ENCODE measurements around the gene PPP3CA.
A peak's percentile ranks its signal among the peaks of the same experiment; 100 is the strongest.

The PPP3CA gene

DNA sequence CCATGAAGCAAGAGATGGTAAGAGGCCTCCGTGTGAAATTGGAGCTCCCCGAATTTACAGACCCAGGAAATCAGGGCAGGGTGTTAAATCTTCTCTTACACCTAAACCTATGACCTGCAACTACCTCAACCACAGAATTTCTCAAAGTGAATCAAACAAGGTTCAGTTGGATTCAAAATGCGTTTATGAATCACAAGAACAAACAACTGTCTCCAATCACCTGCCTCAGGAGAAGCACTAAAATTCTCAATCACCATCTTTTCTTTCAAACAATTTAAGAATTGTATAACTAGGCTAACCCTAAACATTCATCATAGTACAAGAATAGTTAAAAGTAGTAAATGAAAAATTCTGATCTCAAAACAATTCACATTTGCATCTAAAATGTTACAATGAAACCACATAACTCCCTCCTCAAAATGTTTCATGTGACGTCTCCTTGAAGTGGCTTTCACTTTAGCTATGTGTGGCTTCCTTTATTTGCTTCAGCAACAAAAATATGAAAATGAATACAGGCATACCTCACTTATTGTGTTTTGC is 19.2 kb downstream of the PPP3CA start:
- Histone ChIP-seq H3K4me3 (ENCODE audit: low read length) (no peak overlapping the region), H3K27ac (ENCODE audit: low read depth, low read length) (no peak overlapping the region), H4K5ac (ENCODE audit: low read length) (no peak overlapping the region), H2BK5ac (ENCODE audit: low read length) (no peak overlapping the region), H3K79me1 (ENCODE audit: low read length) (peaks cover 9% of the 10 kb centered on the region), H3K36me3 (ENCODE audit: control insufficient read depth, insufficient read depth, low read length) (no peaks in the 10 kb centered on the region), H3K18ac (ENCODE audit: low read length) (no peak overlapping the region), H2AK5ac (ENCODE audit: low read length) (no peak overlapping the region), H3K79me2 (ENCODE audit: control insufficient read depth, insufficient read depth, low read length) (peaks cover 3% of the 10 kb centered on the region), H3K56ac (ENCODE audit: low read length) (no peak overlapping the region), H2BK15ac (replicated peaks; ENCODE audit: low read depth) (no peak overlapping the region), H4K8ac (ENCODE audit: low read depth, low read length) (no peak overlapping the region), H3K23ac (ENCODE audit: low read length) (no peak overlapping the region), H2BK120ac (ENCODE audit: low read depth, low read length) (no peak overlapping the region), H3K27me3 (ENCODE audit: insufficient read depth, low read length, poor library complexity) (no peaks in the 10 kb centered on the region), H3K4ac (ENCODE audit: low read depth, low read length) (no peak overlapping the region), H3K4me1 (ENCODE audit: control insufficient read depth, low read depth, low read length) (peaks cover 2% of the 10 kb centered on the region), H3K9ac (ENCODE audit: low read length) (no peak overlapping the region), H3K4me2 (ENCODE audit: low read length) (no peak overlapping the region)
- no CpG with 5 or more reads among the region's 4 CpGs for WGBS (ENCODE audit: extremely low coverage, insufficient coverage, low lambda C conversion rate)
- DNase-seq: peak; percentile 30

DNA sequence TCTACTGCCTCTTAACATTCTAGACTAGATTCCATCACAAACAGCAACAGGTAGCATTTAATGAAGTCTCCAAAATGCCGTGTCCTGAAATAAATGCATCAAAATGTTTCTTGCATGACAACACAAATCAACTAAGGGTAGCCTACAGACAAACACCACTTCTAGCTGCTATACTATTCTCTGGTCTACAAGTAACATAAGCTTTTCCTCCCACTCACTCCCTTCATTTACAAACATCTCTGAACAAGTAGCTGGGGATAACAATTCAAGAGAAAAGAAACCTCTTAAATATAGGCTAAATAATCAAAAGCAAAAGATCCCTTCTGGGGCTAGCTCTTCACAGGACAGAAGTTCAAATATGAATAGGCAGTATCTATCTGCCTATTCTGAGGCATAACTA is 20.8 kb downstream of the PPP3CA start:
- Histone ChIP-seq H3K79me1 (ENCODE audit: low read length) (peaks cover 3% of the 10 kb centered on the region), H3K4ac (ENCODE audit: low read depth, low read length) (no peak overlapping the region), H3K79me2 (ENCODE audit: control insufficient read depth, insufficient read depth, low read length) (peaks cover 2% of the 10 kb centered on the region), H2BK120ac (ENCODE audit: low read depth, low read length) (no peak overlapping the region), H3K18ac (ENCODE audit: low read length) (no peak overlapping the region), H2BK5ac (ENCODE audit: low read length) (no peak overlapping the region), H3K4me3 (ENCODE audit: low read length) (no peak overlapping the region), H3K56ac (ENCODE audit: low read length) (no peak overlapping the region), H3K27me3 (ENCODE audit: insufficient read depth, low read length, poor library complexity) (no peaks in the 10 kb centered on the region), H3K4me1 (ENCODE audit: control insufficient read depth, low read depth, low read length) (peaks cover 2% of the 10 kb centered on the region), H2AK5ac (ENCODE audit: low read length) (no peak overlapping the region), H4K5ac (ENCODE audit: low read length) (no peak overlapping the region), H4K8ac (ENCODE audit: low read depth, low read length) (no peak overlapping the region), H3K4me2 (ENCODE audit: low read length) (no peak overlapping the region), H3K27ac (ENCODE audit: low read depth, low read length) (no peak overlapping the region), H3K36me3 (ENCODE audit: control insufficient read depth, insufficient read depth, low read length) (no peaks in the 10 kb centered on the region), H3K23ac (ENCODE audit: low read length) (no peak overlapping the region), H2BK15ac (replicated peaks; ENCODE audit: low read depth) (no peak overlapping the region), H3K9ac (ENCODE audit: low read length) (no peak overlapping the region)
- DNase-seq: no peak
- no CpG with 5 or more reads among the region's 1 CpG for WGBS (ENCODE audit: extremely low coverage, insufficient coverage, low lambda C conversion rate)

DNA sequence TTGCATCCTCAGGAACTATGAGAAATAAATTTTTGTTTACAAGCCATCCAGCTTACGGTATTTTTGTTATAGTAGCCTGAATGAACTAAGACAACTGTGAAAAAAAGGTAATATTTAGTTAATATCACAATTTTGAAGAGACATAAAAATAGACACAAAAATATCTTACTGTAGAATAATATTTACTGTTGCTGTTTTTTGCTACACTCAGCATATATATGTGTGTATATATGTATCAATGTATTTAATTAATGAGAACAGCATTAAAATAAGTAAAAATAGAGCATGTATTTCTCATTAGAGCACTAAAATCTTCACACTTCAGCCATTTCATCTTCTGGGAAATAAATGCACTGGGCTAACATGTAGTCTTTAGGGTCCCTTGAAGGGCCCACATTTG is 24.6 kb downstream of the PPP3CA start:
- no peak overlapping the region for H2BK15ac ChIP-seq (replicated peaks; ENCODE audit: low read depth)

DNA sequence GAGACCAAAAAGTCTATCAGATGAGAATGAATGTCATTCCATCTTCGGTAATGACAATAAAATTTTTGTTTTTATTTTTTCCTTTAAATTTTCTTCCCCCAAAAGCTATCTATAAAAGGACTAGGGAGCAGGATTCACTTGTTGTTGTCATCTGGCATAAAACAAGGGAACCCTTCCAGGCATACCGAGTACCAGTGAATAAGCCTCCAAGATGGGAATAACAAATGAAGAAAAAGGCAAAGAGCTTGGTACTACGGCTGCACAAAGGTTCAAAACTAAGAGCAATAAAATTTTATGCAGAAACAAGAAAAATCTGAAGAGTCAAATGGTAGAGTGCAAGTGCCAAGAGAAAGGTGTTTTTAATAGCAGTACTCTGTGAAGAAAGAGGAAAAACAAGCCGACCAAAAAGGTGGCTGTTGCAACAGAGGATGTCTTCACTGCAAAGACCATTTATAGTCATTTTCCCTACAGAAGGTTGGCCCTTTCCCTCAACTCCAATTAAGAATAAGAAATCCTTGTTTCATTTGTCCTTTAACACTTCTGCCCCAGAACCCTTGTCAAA is 25.8 kb downstream of the PPP3CA start:
- Histone ChIP-seq H3K56ac (ENCODE audit: low read length) (no peak overlapping the region), H2AK5ac (ENCODE audit: low read length) (no peak overlapping the region)
- no peak for DNase-seq

More for the DNA sequence above, 24.6 kb downstream of the PPP3CA start:
- WGBS (ENCODE audit: extremely low coverage, insufficient coverage, low lambda C conversion rate): no CpG with 5 or more reads among the region's 1 CpG
- H3K4ac ChIP-seq (ENCODE audit: low read depth, low read length): no peak overlapping the region
- H3K27ac ChIP-seq (ENCODE audit: low read depth, low read length): no peak overlapping the region
- no peak overlapping the region for H4K8ac ChIP-seq (ENCODE audit: low read depth, low read length)
- no peak overlapping the region for H3K56ac ChIP-seq (ENCODE audit: low read length)
- H3K27me3 ChIP-seq (ENCODE audit: insufficient read depth, low read length, poor library complexity): no peaks in the 10 kb centered on the region
- peaks cover 1% of the 10 kb centered on the region for H3K79me1 ChIP-seq (ENCODE audit: low read length)
- H3K4me2 ChIP-seq (ENCODE audit: low read length): no peak overlapping the region
- H3K36me3 ChIP-seq (ENCODE audit: control insufficient read depth, insufficient read depth, low read length): no peaks in the 10 kb centered on the region
- no peak overlapping the region for H3K18ac ChIP-seq (ENCODE audit: low read length)
- no peak overlapping the region for H3K23ac ChIP-seq (ENCODE audit: low read length)
- no peaks in the 10 kb centered on the region for H3K4me1 ChIP-seq (ENCODE audit: control insufficient read depth, low read depth, low read length)
- H2BK5ac ChIP-seq (ENCODE audit: low read length): no peak overlapping the region
- DNase-seq: no peak
- no peak overlapping the region for H3K4me3 ChIP-seq (ENCODE audit: low read length)
- peaks cover 2% of the 10 kb centered on the region for H3K79me2 ChIP-seq (ENCODE audit: control insufficient read depth, insufficient read depth, low read length)
- no peak overlapping the region for H3K9ac ChIP-seq (ENCODE audit: low read length)
- H2AK5ac ChIP-seq (ENCODE audit: low read length): no peak overlapping the region
- no peak overlapping the region for H2BK120ac ChIP-seq (ENCODE audit: low read depth, low read length)
- H4K5ac ChIP-seq (ENCODE audit: low read length): no peak overlapping the region

GRCh38 chr4:101315786-101316185 is 31.5 kb downstream of the PPP3CA start:
- no peak overlapping the region for H3K27ac ChIP-seq (ENCODE audit: low read depth, low read length)
- WGBS (ENCODE audit: extremely low coverage, insufficient coverage, low lambda C conversion rate): no CpG with 5 or more reads among the region's 3 CpGs

More for the DNA sequence above, 25.8 kb downstream of the PPP3CA start:
- peaks cover 1% of the 10 kb centered on the region for H3K79me1 ChIP-seq (ENCODE audit: low read length)
- H3K27ac ChIP-seq (ENCODE audit: low read depth, low read length): no peak overlapping the region
- H2BK5ac ChIP-seq (ENCODE audit: low read length): no peak overlapping the region
- H3K79me2 ChIP-seq (ENCODE audit: control insufficient read depth, insufficient read depth, low read length): peaks cover 2% of the 10 kb centered on the region
- no peak overlapping the region for H2BK15ac ChIP-seq (replicated peaks; ENCODE audit: low read depth)
- H3K36me3 ChIP-seq (ENCODE audit: control insufficient read depth, insufficient read depth, low read length): no peaks in the 10 kb centered on the region
- H2BK120ac ChIP-seq (ENCODE audit: low read depth, low read length): no peak overlapping the region
- no peaks in the 10 kb centered on the region for H3K27me3 ChIP-seq (ENCODE audit: insufficient read depth, low read length, poor library complexity)
- H3K9ac ChIP-seq (ENCODE audit: low read length): no peak overlapping the region
- H4K8ac ChIP-seq (ENCODE audit: low read depth, low read length): no peak overlapping the region
- H3K4me1 ChIP-seq (ENCODE audit: control insufficient read depth, low read depth, low read length): no peaks in the 10 kb centered on the region
- H3K23ac ChIP-seq (ENCODE audit: low read length): no peak overlapping the region
- H3K4ac ChIP-seq (ENCODE audit: low read depth, low read length): no peak overlapping the region
- no peak overlapping the region for H3K18ac ChIP-seq (ENCODE audit: low read length)
- H4K5ac ChIP-seq (ENCODE audit: low read length): no peak overlapping the region
- WGBS (ENCODE audit: extremely low coverage, insufficient coverage, low lambda C conversion rate): no CpG with 5 or more reads among the region's 4 CpGs
- no peak overlapping the region for H3K4me2 ChIP-seq (ENCODE audit: low read length)
- no peak overlapping the region for H3K4me3 ChIP-seq (ENCODE audit: low read length)

GRCh38 chr4:101315041-101315440 is 32.3 kb downstream of the PPP3CA start:
- no peaks in the 10 kb centered on the region for H3K27me3 ChIP-seq (ENCODE audit: insufficient read depth, low read length, poor library complexity)
- H3K23ac ChIP-seq (ENCODE audit: low read length): no peak overlapping the region
- H2BK120ac ChIP-seq (ENCODE audit: low read depth, low read length): no peak overlapping the region
- no peaks in the 10 kb centered on the region for H3K36me3 ChIP-seq (ENCODE audit: control insufficient read depth, insufficient read depth, low read length)
- no peak for DNase-seq
- H3K4me3 ChIP-seq (ENCODE audit: low read length): no peak overlapping the region
- no peaks in the 10 kb centered on the region for H3K4me1 ChIP-seq (ENCODE audit: control insufficient read depth, low read depth, low read length)
- no peak overlapping the region for H2BK5ac ChIP-seq (ENCODE audit: low read length)
- no peak overlapping the region for H4K8ac ChIP-seq (ENCODE audit: low read depth, low read length)
- H2AK5ac ChIP-seq (ENCODE audit: low read length): no peak overlapping the region
- no peak overlapping the region for H3K4ac ChIP-seq (ENCODE audit: low read depth, low read length)
- H3K9ac ChIP-seq (ENCODE audit: low read length): no peak overlapping the region
- no CpG with 5 or more reads among the region's 2 CpGs for WGBS (ENCODE audit: extremely low coverage, insufficient coverage, low lambda C conversion rate)
- no peak overlapping the region for H2BK15ac ChIP-seq (replicated peaks; ENCODE audit: low read depth)
- no peak overlapping the region for H3K4me2 ChIP-seq (ENCODE audit: low read length)
- no peaks in the 10 kb centered on the region for H3K79me2 ChIP-seq (ENCODE audit: control insufficient read depth, insufficient read depth, low read length)
- H3K56ac ChIP-seq (ENCODE audit: low read length): no peak overlapping the region
- H3K27ac ChIP-seq (ENCODE audit: low read depth, low read length): no peak overlapping the region
- H3K18ac ChIP-seq (ENCODE audit: low read length): no peak overlapping the region
- H4K5ac ChIP-seq (ENCODE audit: low read length): no peak overlapping the region
- no peaks in the 10 kb centered on the region for H3K79me1 ChIP-seq (ENCODE audit: low read length)

More at GRCh38 chr4:101315786-101316185, 31.5 kb downstream of the PPP3CA start:
- Histone ChIP-seq H3K36me3 (ENCODE audit: control insufficient read depth, insufficient read depth, low read length) (no peaks in the 10 kb centered on the region), H3K23ac (ENCODE audit: low read length) (no peak overlapping the region), H3K4me3 (ENCODE audit: low read length) (no peak overlapping the region), H2BK5ac (ENCODE audit: low read length) (no peak overlapping the region), H3K18ac (ENCODE audit: low read length) (no peak overlapping the region), H2BK15ac (replicated peaks; ENCODE audit: low read depth) (no peak overlapping the region), H4K8ac (ENCODE audit: low read depth, low read length) (no peak overlapping the region), H3K9ac (ENCODE audit: low read length) (no peak overlapping the region), H4K5ac (ENCODE audit: low read length) (no peak overlapping the region), H3K79me1 (ENCODE audit: low read length) (no peaks in the 10 kb centered on the region), H3K56ac (ENCODE audit: low read length) (no peak overlapping the region), H2AK5ac (ENCODE audit: low read length) (no peak overlapping the region), H3K27me3 (ENCODE audit: insufficient read depth, low read length, poor library complexity) (no peaks in the 10 kb centered on the region), H3K4me2 (ENCODE audit: low read length) (no peak overlapping the region), H3K4ac (ENCODE audit: low read depth, low read length) (no peak overlapping the region), H3K79me2 (ENCODE audit: control insufficient read depth, insufficient read depth, low read length) (no peaks in the 10 kb centered on the region), H2BK120ac (ENCODE audit: low read depth, low read length) (no peak overlapping the region), H3K4me1 (ENCODE audit: control insufficient read depth, low read depth, low read length) (no peaks in the 10 kb centered on the region)
- DNase-seq: no peak
